ENCODE data around the gene SETBP1.

The SETBP1 gene

GRCh38 chr18:44699572-44700261 lies 19.0 kb downstream of the SETBP1 start:
- Mint-ChIP-seq H3K36me3 (ENCODE audit: insufficient read depth) (peaks cover 3% of the 10 kb centered on the region), H3K4me3 (no peak overlapping the region), H3K4me1 (peaks cover 36% of the 10 kb centered on the region), H3K27ac (ENCODE audit: low read depth) (peak overlapping the region; percentile 80), H3K9me3 (no peaks in the 10 kb centered on the region), H3K27me3 (no peaks in the 10 kb centered on the region)
- ATAC-seq (replicated peaks; ENCODE audit: extremely low read depth, poor library complexity, severe bottlenecking) (no peak), DNase-seq (ENCODE audit: low spot score in 2 of 2) (no peak)

GRCh38 chr18:44700652-44701051 lies 20.0 kb downstream of the SETBP1 start:
- H3K4me1 Mint-ChIP-seq, result peaks cover 28% of the 10 kb centered on the region
- no peaks in the 10 kb centered on the region for H3K9me3 Mint-ChIP-seq
- H3K27me3 Mint-ChIP-seq, result no peaks in the 10 kb centered on the region
- peaks cover 3% of the 10 kb centered on the region for H3K36me3 Mint-ChIP-seq (ENCODE audit: insufficient read depth)
- DNase-seq (ENCODE audit: low spot score in 2 of 2) (peak in 1 of 2 donors; percentile 49), ATAC-seq (replicated peaks; ENCODE audit: extremely low read depth, poor library complexity, severe bottlenecking) (peak; percentile 99)
- peak overlapping the region; percentile 80 for H3K27ac Mint-ChIP-seq (ENCODE audit: low read depth)
- no peak overlapping the region for H3K4me3 Mint-ChIP-seq

- Mint-ChIP-seq H3K4me1 (peaks cover 28% of the 10 kb centered on the region), H3K4me3 (no peak overlapping the region), H3K27ac (ENCODE audit: low read depth) (peak overlapping the region; percentile 80), H3K9me3 (no peaks in the 10 kb centered on the region), H3K36me3 (ENCODE audit: insufficient read depth) (peaks cover 3% of the 10 kb centered on the region), H3K27me3 (no peaks in the 10 kb centered on the region)
- no peak for DNase-seq (ENCODE audit: low spot score in 2 of 2)
- ATAC-seq (replicated peaks; ENCODE audit: extremely low read depth, poor library complexity, severe bottlenecking), result no peak
These were observed 20.5 kb downstream of the SETBP1 start for GRCh38 chr18:44701227-44701626.

GRCh38 chr18:44702594-44702993 lies 21.9 kb downstream of the SETBP1 start:
- DNase-seq (ENCODE audit: low spot score in 2 of 2) (no peak), ATAC-seq (replicated peaks; ENCODE audit: extremely low read depth, poor library complexity, severe bottlenecking) (no peak)
- Mint-ChIP-seq H3K36me3 (ENCODE audit: insufficient read depth) (peaks cover 3% of the 10 kb centered on the region), H3K4me1 (peaks cover 28% of the 10 kb centered on the region), H3K4me3 (no peak overlapping the region), H3K9me3 (no peaks in the 10 kb centered on the region), H3K27me3 (no peaks in the 10 kb centered on the region), H3K27ac (ENCODE audit: low read depth) (peak overlapping the region; percentile 27)

- Mint-ChIP-seq H3K27me3 (no peaks in the 10 kb centered on the region), H3K9me3 (no peaks in the 10 kb centered on the region), H3K36me3 (ENCODE audit: insufficient read depth) (peaks cover 3% of the 10 kb centered on the region), H3K27ac (ENCODE audit: low read depth) (no peak overlapping the region), H3K4me3 (no peak overlapping the region), H3K4me1 (peaks cover 27% of the 10 kb centered on the region)
- DNase-seq (ENCODE audit: low spot score in 2 of 2) (no peak), ATAC-seq (replicated peaks; ENCODE audit: extremely low read depth, poor library complexity, severe bottlenecking) (no peak)
These were observed 23.6 kb downstream of the SETBP1 start for GRCh38 chr18:44704135-44704789.

GRCh38 chr18:44705075-44705675 lies 24.5 kb downstream of the SETBP1 start:
- Mint-ChIP-seq H3K27ac (ENCODE audit: low read depth) (no peak overlapping the region), H3K36me3 (ENCODE audit: insufficient read depth) (peaks cover 3% of the 10 kb centered on the region)
- ATAC-seq (replicated peaks; ENCODE audit: extremely low read depth, poor library complexity, severe bottlenecking), result no peak

GRCh38 chr18:44708451-44709083 lies 27.9 kb downstream of the SETBP1 start:
- no peak for DNase-seq (ENCODE audit: low spot score in 2 of 2)
- no peaks in the 10 kb centered on the region for H3K9me3 Mint-ChIP-seq
- peaks cover 24% of the 10 kb centered on the region for H3K4me1 Mint-ChIP-seq
- peak overlapping the region; percentile 74 for H3K27ac Mint-ChIP-seq (ENCODE audit: low read depth)
- no peak for ATAC-seq (replicated peaks; ENCODE audit: extremely low read depth, poor library complexity, severe bottlenecking)
- no peaks in the 10 kb centered on the region for H3K27me3 Mint-ChIP-seq
- no peak overlapping the region for H3K4me3 Mint-ChIP-seq
- H3K36me3 Mint-ChIP-seq (ENCODE audit: insufficient read depth), result peaks cover 2% of the 10 kb centered on the region

More at GRCh38 chr18:44705075-44705675, 24.5 kb downstream of the SETBP1 start:
- H3K4me3 Mint-ChIP-seq, result no peak overlapping the region
- no peak for DNase-seq (ENCODE audit: low spot score in 2 of 2)
- H3K4me1 Mint-ChIP-seq, result peaks cover 32% of the 10 kb centered on the region
- H3K27me3 Mint-ChIP-seq, result no peaks in the 10 kb centered on the region
- no peaks in the 10 kb centered on the region for H3K9me3 Mint-ChIP-seq

GRCh38 chr18:44709307-44710126 lies 28.8 kb downstream of the SETBP1 start:
- H3K4me3 Mint-ChIP-seq, result no peak overlapping the region
- DNase-seq (ENCODE audit: low spot score in 2 of 2), result no peak
- peak overlapping the region; percentile 74 for H3K27ac Mint-ChIP-seq (ENCODE audit: low read depth)
- H3K27me3 Mint-ChIP-seq, result no peaks in the 10 kb centered on the region
- ATAC-seq (replicated peaks; ENCODE audit: extremely low read depth, poor library complexity, severe bottlenecking), result no peak
- peaks cover 2% of the 10 kb centered on the region for H3K36me3 Mint-ChIP-seq (ENCODE audit: insufficient read depth)
- H3K9me3 Mint-ChIP-seq, result no peaks in the 10 kb centered on the region
- H3K4me1 Mint-ChIP-seq, result peaks cover 24% of the 10 kb centered on the region

GRCh38 chr18:44710931-44711330 lies 30.2 kb downstream of the SETBP1 start:
- no peak for DNase-seq (ENCODE audit: low spot score in 2 of 2)
- Mint-ChIP-seq H3K4me3 (no peak overlapping the region), H3K27me3 (no peaks in the 10 kb centered on the region), H3K4me1 (peaks cover 24% of the 10 kb centered on the region), H3K9me3 (no peaks in the 10 kb centered on the region), H3K36me3 (ENCODE audit: insufficient read depth) (peaks cover 2% of the 10 kb centered on the region), H3K27ac (ENCODE audit: low read depth) (no peak overlapping the region)
- no peak for ATAC-seq (replicated peaks; ENCODE audit: extremely low read depth, poor library complexity, severe bottlenecking)

GRCh38 chr18:44712025-44712424 lies 31.3 kb downstream of the SETBP1 start:
- Mint-ChIP-seq H3K4me1 (peaks cover 28% of the 10 kb centered on the region), H3K9me3 (no peaks in the 10 kb centered on the region), H3K27me3 (no peaks in the 10 kb centered on the region), H3K36me3 (ENCODE audit: insufficient read depth) (peaks cover 2% of the 10 kb centered on the region), H3K27ac (ENCODE audit: low read depth) (no peak overlapping the region), H3K4me3 (no peak overlapping the region)
- no peak for ATAC-seq (replicated peaks; ENCODE audit: extremely low read depth, poor library complexity, severe bottlenecking)
- DNase-seq (ENCODE audit: low spot score in 2 of 2), result no peak

GRCh38 chr18:44713435-44713834 lies 32.7 kb downstream of the SETBP1 start:
- peaks cover 40% of the 10 kb centered on the region for H3K4me1 Mint-ChIP-seq

GRCh38 chr18:44714376-44714775 lies 33.7 kb downstream of the SETBP1 start:
- no peak for DNase-seq (ENCODE audit: low spot score in 2 of 2)
- H3K4me3 Mint-ChIP-seq, result no peak overlapping the region
- peaks cover 34% of the 10 kb centered on the region for H3K4me1 Mint-ChIP-seq
- H3K36me3 Mint-ChIP-seq (ENCODE audit: insufficient read depth), result peaks cover 2% of the 10 kb centered on the region
- ATAC-seq (replicated peaks; ENCODE audit: extremely low read depth, poor library complexity, severe bottlenecking), result no peak
- no peaks in the 10 kb centered on the region for H3K27me3 Mint-ChIP-seq
- H3K27ac Mint-ChIP-seq (ENCODE audit: low read depth), result no peak overlapping the region
- H3K9me3 Mint-ChIP-seq, result no peaks in the 10 kb centered on the region

More at GRCh38 chr18:44713435-44713834, 32.7 kb downstream of the SETBP1 start:
- ATAC-seq (replicated peaks; ENCODE audit: extremely low read depth, poor library complexity, severe bottlenecking), result no peak
- H3K36me3 Mint-ChIP-seq (ENCODE audit: insufficient read depth), result peaks cover 2% of the 10 kb centered on the region
- H3K27ac Mint-ChIP-seq (ENCODE audit: low read depth), result no peak overlapping the region
- H3K4me3 Mint-ChIP-seq, result no peak overlapping the region
- DNase-seq (ENCODE audit: low spot score in 2 of 2), result no peak
- no peaks in the 10 kb centered on the region for H3K27me3 Mint-ChIP-seq
- H3K9me3 Mint-ChIP-seq, result no peaks in the 10 kb centered on the region

Measured in central memory CD8-positive, alpha-beta T cell (primary cell).